ENCODE measurements around the gene GSAP.
"Not testable (repeated sequence)": the region's sequence is repeated elsewhere in the genome, so short reads cannot be mapped to it uniquely, and the experiment has no call there.

- TF ChIP-seq POLR2AphosphoS5, CTCF, POLR2A (IDR thresholded peaks at IDR 0.05): not testable (repeated sequence)
Measured at GRCh38 chr7:77334039-77334438, 82.1 kb downstream of the GSAP start.

Data from breast epithelium (tissue), 3 donors.